GM21528 (cell line): ENCODE data around the gene PRKCE.

Experiments
- ATAC-seq: cut with Tn5 transposase; IDR thresholded peaks from one replicate; pipeline ENCODE4 v1.9.1; 2021; ENCODE audit warnings: mild to moderate bottlenecking, moderate library complexity; ENCODE audit not compliant: unreplicated experiment, low FRiP score

Gene PRKCE

GRCh38 chr2:45943219-45944044 is 292.0 kb downstream of the PRKCE start:
- no peak for ATAC-seq

- ATAC-seq, result no peak
These were observed 292.6 kb downstream of the PRKCE start for GRCh38 chr2:45944074-45944473.

DNA sequence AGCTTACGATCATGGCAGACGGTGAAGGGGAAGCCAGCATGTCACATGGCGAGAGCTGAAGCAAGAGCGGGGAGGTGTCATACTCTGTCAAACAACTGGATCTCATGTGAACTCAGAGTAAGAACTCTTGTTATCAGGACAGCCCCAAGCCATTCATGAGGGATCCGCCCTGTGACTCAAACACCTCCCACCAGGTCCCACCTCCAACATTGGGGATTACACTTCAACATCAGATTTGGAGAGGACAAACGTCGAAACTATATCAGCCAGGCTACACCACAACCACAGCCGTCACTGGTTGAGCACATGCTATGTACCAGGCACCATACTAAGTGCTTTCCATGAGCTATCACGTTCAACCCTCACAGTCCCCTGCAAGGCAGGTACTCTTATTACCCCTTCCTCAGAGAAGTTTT is 293.8 kb downstream of the PRKCE start:
- no peak for ATAC-seq

GRCh38 chr2:45946023-45946422 is 294.5 kb downstream of the PRKCE start:
- no peak for ATAC-seq

DNA sequence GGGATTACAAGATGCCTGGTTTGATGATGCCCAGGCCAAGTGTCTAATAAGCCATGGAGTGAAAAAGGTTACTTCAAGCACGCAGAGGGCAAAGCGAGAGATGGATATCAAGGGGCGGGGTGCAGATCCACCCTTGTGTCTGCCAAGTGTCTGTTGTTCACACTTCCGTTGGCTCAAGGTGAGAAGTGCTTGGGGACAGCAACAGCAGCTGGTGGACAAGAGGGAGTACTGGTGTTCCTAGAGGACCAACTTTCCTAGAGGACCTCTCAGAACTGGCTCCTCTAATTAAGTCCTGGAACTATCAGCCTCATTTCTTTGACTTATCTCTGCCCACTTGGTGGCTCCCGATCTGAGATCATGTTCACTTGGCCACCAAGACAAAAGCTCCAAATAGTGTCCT is 299.1 kb downstream of the PRKCE start:
- no peak for ATAC-seq

DNA sequence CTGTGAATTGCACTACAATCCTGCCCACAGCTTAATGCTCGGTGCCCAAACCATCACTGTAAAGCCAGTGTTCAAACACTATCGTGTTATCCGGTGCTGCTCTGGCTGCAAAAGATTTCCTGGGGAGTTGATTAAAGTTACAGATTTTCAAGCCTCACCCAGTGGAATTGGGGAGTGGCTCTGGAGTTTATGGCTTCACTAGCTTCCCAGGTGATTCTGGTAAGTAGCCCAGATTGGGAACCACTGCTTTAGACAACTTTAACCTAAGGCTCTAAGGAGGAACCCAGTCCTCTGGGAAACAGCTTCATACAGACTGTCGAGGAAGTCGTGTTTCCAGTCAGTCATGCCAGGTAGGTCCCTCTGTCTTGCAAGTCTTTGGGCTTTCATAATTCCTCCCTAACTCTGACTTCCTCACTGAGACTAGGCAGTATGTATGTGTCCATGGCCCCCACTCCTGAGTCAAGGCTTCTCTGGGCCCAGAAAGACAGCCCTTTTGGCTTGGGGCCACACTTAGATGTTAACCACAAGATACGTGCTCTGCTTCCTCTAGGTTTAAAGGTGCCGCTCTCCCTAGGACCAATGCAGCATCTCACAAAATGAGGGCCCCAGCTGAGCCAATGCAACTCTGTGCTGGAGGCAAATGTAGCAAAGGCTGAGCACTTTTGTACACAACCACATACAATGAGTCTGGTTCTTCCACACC is 299.7 kb downstream of the PRKCE start:
- ATAC-seq, result no peak

DNA sequence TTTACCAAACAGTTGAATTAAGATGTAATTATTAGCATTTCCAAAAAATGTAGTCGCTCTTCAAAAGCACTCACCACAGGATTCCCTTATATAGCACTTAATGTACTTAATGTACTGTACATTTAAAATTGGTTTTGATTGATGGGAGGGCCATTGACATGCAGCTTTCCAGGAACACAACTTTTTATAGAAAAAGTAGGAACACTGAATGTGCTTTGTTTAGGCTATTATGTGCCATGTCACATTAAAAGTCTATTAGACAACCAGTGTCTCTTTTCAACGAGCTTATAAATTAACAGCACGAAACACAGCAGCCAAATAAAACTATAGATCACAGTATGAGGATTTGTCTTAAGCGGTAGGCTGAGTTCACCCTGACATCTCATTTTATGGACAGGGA is 301.1 kb downstream of the PRKCE start:
- no peak for ATAC-seq

DNA sequence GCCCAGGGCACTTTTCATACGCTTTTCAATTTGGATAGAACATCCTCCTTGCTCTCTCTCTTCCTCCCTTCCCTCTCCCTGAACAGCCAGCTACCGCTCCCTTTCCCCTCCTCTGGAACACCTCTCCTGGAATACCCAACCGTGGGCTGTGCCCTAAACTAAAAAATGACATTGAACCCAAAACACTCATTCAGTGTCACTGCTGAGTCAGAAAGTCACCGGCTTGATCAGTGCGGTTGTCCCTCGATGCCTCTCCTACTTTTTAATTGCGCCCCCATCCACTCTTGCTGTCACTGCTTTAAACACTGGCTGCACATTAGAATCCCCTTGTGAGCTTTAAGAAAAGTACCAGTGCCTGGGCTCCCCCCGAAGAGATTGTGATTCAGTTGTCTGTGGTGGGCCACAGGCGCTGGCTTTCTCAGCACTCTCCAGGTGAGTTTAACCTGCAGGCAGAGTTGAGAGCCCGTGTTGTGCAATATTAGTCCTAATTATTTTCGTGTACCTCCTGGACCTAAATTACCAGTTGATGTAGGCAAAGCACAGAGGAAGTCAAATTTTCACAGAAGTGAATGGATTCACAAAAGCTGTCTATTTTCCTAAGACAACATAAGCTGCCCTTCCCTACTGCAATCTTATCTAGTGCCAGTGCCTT is 302.0 kb downstream of the PRKCE start:
- no peak for ATAC-seq

- no peak for ATAC-seq
These were observed 302.9 kb downstream of the PRKCE start for GRCh38 chr2:45954233-45954850.

- ATAC-seq, result no peak
These were observed 306.2 kb downstream of the PRKCE start for GRCh38 chr2:45957533-45958227.

DNA sequence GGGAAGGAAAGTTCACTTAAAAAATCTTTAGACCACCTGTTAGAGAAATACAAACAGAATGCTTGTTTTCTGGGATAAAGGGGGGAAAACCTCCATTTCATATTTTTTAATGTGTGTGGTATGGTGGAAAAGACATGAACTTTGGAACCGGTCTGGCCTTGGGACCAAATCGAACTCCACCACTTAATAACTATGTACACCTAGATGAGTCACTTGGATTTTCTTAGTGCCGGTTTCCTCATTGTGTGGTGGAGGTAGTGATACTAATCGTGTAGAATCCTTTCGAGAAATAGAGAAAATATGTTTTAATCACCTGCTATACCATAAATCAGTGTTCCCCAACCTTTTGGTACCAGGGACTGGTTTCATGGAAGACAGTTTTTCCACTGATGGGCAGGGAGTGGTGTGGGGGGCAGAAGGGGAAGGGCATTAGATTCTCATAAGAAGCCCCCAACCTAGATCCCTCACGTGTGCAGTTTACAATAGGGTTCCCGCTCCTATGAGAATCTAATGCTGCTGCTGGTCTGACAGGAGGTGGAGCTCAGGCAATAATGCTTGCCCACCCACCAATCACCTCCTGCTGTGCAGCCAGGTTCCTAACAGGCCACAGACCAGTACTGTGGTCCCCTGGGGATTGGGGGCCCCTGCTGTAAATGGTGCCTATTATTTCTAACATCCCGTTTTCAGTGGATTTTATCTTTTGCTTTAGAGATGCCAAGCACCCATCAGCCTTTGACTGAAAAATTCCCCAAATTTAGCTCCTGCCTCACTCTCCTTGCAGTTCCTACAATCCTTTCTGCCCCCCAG is 308.8 kb downstream of the PRKCE start:
- ATAC-seq, result no peak

GRCh38 chr2:45962177-45962921 is 310.9 kb downstream of the PRKCE start:
- no peak for ATAC-seq

GRCh38 chr2:45963816-45964215 is 312.3 kb downstream of the PRKCE start:
- ATAC-seq, result no peak

- no peak for ATAC-seq
These were observed 312.9 kb downstream of the PRKCE start for GRCh38 chr2:45964223-45964841.

DNA sequence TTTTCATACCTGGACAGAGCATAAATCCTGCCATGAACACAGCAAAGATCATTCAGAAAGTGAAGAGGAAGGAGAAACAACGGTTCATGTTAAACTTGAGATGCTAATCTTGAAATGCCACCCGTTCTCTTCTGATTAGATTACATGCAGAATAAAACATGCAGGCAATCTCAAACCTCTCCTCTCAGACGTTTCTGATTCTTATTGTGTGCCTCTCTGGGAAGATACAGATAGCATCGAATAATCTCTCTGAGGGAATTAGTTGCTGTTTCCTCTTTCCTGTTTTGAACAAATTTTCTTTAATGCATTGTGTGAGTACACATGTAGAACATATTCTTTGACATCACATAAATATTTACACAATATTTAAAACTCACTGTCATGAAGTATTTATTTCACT is 313.4 kb downstream of the PRKCE start:
- no peak for ATAC-seq

GRCh38 chr2:45965871-45966498 is 314.5 kb downstream of the PRKCE start:
- no peak for ATAC-seq

- ATAC-seq, result no peak
These were observed 317.6 kb downstream of the PRKCE start for GRCh38 chr2:45968946-45969584.

DNA sequence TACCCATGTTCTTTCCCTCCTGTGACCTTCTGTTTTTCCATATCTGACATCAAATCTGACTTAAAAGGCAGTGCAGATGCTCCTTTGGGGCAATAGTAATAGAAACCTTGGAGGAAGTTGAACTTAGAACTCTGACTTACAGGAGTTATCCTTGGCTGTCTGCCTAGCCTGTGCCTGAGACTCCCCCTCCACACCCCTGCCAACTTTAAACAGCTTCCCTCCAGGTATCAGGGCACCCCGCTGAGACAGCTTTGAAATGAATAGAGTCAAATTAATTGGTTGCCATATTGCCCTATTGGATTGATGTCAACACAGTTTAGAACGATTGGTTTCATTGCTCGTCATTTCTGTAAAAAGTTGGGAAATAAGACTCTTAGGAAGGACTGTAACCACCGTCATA is 322.0 kb downstream of the PRKCE start:
- ATAC-seq, result no peak
